Vagina (tissue), 2 donors: ENCODE data around the gene DNAH2.

Experiments used
- CTCF ChIP-seq, 3 experiments: fragments of 450-650 bp in 2 of 3; fragments of 200-600 bp in 1 of 3; sonication (generic) in 1 of 3; IDR thresholded peaks; one replicate each; pipeline ENCODE4 v1.5.1; 2017 to 2019; ENCODE audit warnings: antibody characterized with exemption in 3 of 3, mild to moderate bottlenecking in 2 of 3, moderate library complexity in 2 of 3
- POLR2A ChIP-seq, 2 donors: fragments of 450-650 bp; IDR thresholded peaks; one replicate each; pipeline ENCODE4 v1.6.1; 2017; ENCODE audit warnings: antibody characterized with exemption in 2 of 2, mild to moderate bottlenecking in 2 of 2, moderate library complexity in 2 of 2
- POLR2AphosphoS5 ChIP-seq, 2 donors: sonication (generic); formaldehyde crosslinking; IDR thresholded peaks; one replicate each; pipeline ENCODE4 v1.9.0; 2017; ENCODE audit warnings: antibody characterized with exemption in 2 of 2, mild to moderate bottlenecking in 2 of 2, low read depth in 1 of 2; ENCODE audit not compliant: insufficient read depth in 1 of 2

DNA sequence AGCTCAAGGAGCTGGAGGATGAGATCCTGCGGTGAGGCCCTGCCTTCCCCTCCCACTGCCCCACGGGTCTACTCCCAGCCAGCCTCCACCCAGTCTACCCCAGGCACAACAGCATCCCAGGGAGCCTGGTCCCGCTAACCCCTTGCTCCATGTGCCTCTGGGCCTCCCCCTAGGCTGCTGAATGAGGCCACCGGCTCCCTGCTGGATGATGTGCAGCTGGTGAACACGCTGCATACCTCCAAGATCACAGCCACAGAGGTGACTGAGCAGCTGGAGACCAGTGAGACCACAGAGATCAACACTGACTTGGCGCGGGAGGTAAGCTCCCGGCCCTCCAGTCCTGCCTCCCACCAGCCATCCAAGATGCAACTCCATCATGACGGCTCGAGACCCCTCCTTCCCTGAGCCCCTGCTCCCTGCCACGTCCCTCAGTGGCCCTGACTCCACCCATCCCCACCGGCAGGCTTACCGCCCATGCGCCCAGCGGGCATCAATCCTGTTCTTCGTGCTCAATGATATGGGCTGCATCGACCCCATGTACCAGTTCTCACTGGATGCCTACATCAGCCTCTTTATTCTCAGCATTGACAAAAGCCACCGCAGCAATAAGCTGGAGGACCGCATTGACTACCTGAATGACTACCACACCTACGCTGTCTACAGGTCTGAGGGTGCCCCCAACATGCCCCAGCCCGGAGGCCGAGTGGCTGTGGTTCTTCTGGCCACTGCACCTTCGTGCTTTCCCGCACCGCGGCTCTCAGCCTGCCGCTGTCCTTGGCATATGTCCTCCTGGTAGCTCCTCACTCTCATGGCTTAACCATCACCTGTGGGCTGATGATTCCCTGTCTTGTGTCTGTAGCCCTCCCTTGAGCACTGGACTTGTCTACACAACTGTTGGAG is 101.5 kb downstream of the DNAH2 start:
- TF ChIP-seq CTCF (IDR thresholded peaks at IDR 0.05) (no peak), POLR2A (IDR thresholded peaks at IDR 0.05) (no peak), POLR2AphosphoS5 (IDR thresholded peaks at IDR 0.05; ENCODE audit: insufficient read depth in 1 of 2, low read depth in 1 of 2) (no peak)
